ENCODE results near the gene PCNX2. TPM values are rescaled to one million over a fixed set of nuclear protein-coding genes. Genes with fewer than 3 reads are reported as not detected.

Gene PCNX2
- total RNA-seq, 1 donor from 2014 or later = 49.8 TPM

- DNase-seq (ENCODE audit: low spot score) = no peak
Observed at GRCh38 chr1:233315718-233316301, 20.3 kb upstream of the PCNX2 start.

- DNase-seq (ENCODE audit: low spot score) = no peak
Observed at GRCh38 chr1:233313434-233314155, 18.1 kb upstream of the PCNX2 start.

- DNase-seq (ENCODE audit: low spot score) = no peak
Observed at GRCh38 chr1:233304489-233305102, 9.1 kb upstream of the PCNX2 start.

GRCh38 chr1:233300326-233300725, 4.8 kb upstream of the PCNX2 start:
- no peak for DNase-seq (ENCODE audit: low spot score)

- DNase-seq (ENCODE audit: low spot score) = no peak
Observed at GRCh38 chr1:233299450-233299849, 3.9 kb upstream of the PCNX2 start.

GRCh38 chr1:233295975-233296322, 424 bp upstream of the PCNX2 start:
- no peak for DNase-seq (ENCODE audit: low spot score)

- DNase-seq (ENCODE audit: low spot score) = no peak
Observed at GRCh38 chr1:233294913-233295236, 650 bp downstream of the PCNX2 start.

GRCh38 chr1:233293556-233294446, 1.7 kb downstream of the PCNX2 start:
- no peak for DNase-seq (ENCODE audit: low spot score)

- DNase-seq (ENCODE audit: low spot score) = no peak
Observed at GRCh38 chr1:233290396-233291034, 5.0 kb downstream of the PCNX2 start.

- DNase-seq (ENCODE audit: low spot score) = peak; percentile 68
Observed at GRCh38 chr1:233289676-233290075, 5.8 kb downstream of the PCNX2 start.

- no peak for DNase-seq (ENCODE audit: low spot score)
Observed at GRCh38 chr1:233282582-233282886, 13.0 kb downstream of the PCNX2 start.

- DNase-seq (ENCODE audit: low spot score) = no peak
Observed at GRCh38 chr1:233281711-233282581, 13.6 kb downstream of the PCNX2 start.

GRCh38 chr1:233279971-233280370, 15.6 kb downstream of the PCNX2 start:
- no peak for DNase-seq (ENCODE audit: low spot score)

- no peak for DNase-seq (ENCODE audit: low spot score)
Observed at GRCh38 chr1:233278631-233279030, 16.9 kb downstream of the PCNX2 start.

GRCh38 chr1:233277637-233278606, 17.6 kb downstream of the PCNX2 start:
- no peak for DNase-seq (ENCODE audit: low spot score)

- DNase-seq (ENCODE audit: low spot score) = no peak
Observed at GRCh38 chr1:233269656-233270055, 25.9 kb downstream of the PCNX2 start.

- DNase-seq (ENCODE audit: low spot score) = no peak
Observed at GRCh38 chr1:233268389-233269022, 27.0 kb downstream of the PCNX2 start.

GRCh38 chr1:233261695-233262094, 33.8 kb downstream of the PCNX2 start:
- DNase-seq (ENCODE audit: low spot score) = no peak

GRCh38 chr1:233261206-233261605, 34.3 kb downstream of the PCNX2 start:
- no peak for DNase-seq (ENCODE audit: low spot score)
